GM21576 (cell line): ENCODE measurements around the gene METAP1D.
"Not testable (repeated sequence)": the region's sequence is repeated elsewhere in the genome, so short reads cannot be mapped to it uniquely, and the experiment has no call there.

ENCODE experiments used
- ATAC-seq: cut with Tn5 transposase; IDR thresholded peaks from one replicate; pipeline ENCODE4 v1.9.1; 2021; ENCODE audit warnings: mild to moderate bottlenecking, moderate library complexity; ENCODE audit not compliant: unreplicated experiment

The METAP1D gene

GRCh38 chr2:172047566-172048507, 48.1 kb downstream of the METAP1D start:
- ATAC-seq, result no peak

GRCh38 chr2:172048508-172049503, 49.1 kb downstream of the METAP1D start:
- ATAC-seq, result no peak

- no peak for ATAC-seq
These were observed 49.9 kb downstream of the METAP1D start for GRCh38 chr2:172049567-172050120.

GRCh38 chr2:172050479-172051125, 50.8 kb downstream of the METAP1D start:
- ATAC-seq, result no peak

- no peak for ATAC-seq
These were observed 52.5 kb downstream of the METAP1D start for GRCh38 chr2:172052000-172052983.

- ATAC-seq, result no peak
These were observed 53.7 kb downstream of the METAP1D start for GRCh38 chr2:172053486-172053885.

- ATAC-seq, result no peak
These were observed 56.5 kb downstream of the METAP1D start for GRCh38 chr2:172056293-172056692.

- ATAC-seq, result no peak
These were observed 58.9 kb downstream of the METAP1D start for GRCh38 chr2:172058660-172059059.

- not testable (repeated sequence) for ATAC-seq
These were observed 60.4 kb downstream of the METAP1D start for GRCh38 chr2:172060118-172060517.

GRCh38 chr2:172062402-172063004, 62.8 kb downstream of the METAP1D start:
- ATAC-seq, result no peak

GRCh38 chr2:172063446-172063845, 63.7 kb downstream of the METAP1D start:
- ATAC-seq, result no peak

GRCh38 chr2:172065111-172065510, 65.4 kb downstream of the METAP1D start:
- no peak for ATAC-seq

- no peak for ATAC-seq
These were observed 66.7 kb downstream of the METAP1D start for GRCh38 chr2:172066394-172066886.

- ATAC-seq, result not testable (repeated sequence)
These were observed 68.2 kb downstream of the METAP1D start for GRCh38 chr2:172067905-172068304.

GRCh38 chr2:172070936-172071335, 71.2 kb downstream of the METAP1D start:
- no peak for ATAC-seq

- no peak for ATAC-seq
These were observed 72.5 kb downstream of the METAP1D start for GRCh38 chr2:172072303-172072702.

GRCh38 chr2:172072706-172073105, 73.0 kb downstream of the METAP1D start:
- ATAC-seq, result no peak

GRCh38 chr2:172073518-172073917, 73.8 kb downstream of the METAP1D start:
- no peak for ATAC-seq

- no peak for ATAC-seq
These were observed 74.5 kb downstream of the METAP1D start for GRCh38 chr2:172074254-172074653.
